SW 1271 (cell line): ENCODE results near the gene DIAPH3.

ENCODE experiments used
- DNase-seq, 2 experiments: peaks; one replicate each; lab custom pipeline; 2025; lab: John Stamatoyannopoulos, UW

Gene DIAPH3

GRCh38 chr13:59954601-59955000 lies 209.1 kb downstream of the DIAPH3 start:
- no peak for DNase-seq

GRCh38 chr13:59951011-59951410 lies 212.7 kb downstream of the DIAPH3 start:
- DNase-seq, result no peak

- no peak for DNase-seq
These were observed 213.5 kb downstream of the DIAPH3 start for GRCh38 chr13:59950266-59950665.

- no peak for DNase-seq
These were observed 215.0 kb downstream of the DIAPH3 start for GRCh38 chr13:59948686-59949085.

- DNase-seq, result no peak
These were observed 216.8 kb downstream of the DIAPH3 start for GRCh38 chr13:59946944-59947343.

GRCh38 chr13:59931621-59932020 lies 232.1 kb downstream of the DIAPH3 start:
- no peak for DNase-seq

GRCh38 chr13:59924256-59924655 lies 239.5 kb downstream of the DIAPH3 start:
- no peak for DNase-seq

- no peak for DNase-seq
These were observed 248.5 kb downstream of the DIAPH3 start for GRCh38 chr13:59915252-59915651.

- no peak for DNase-seq
These were observed 249.2 kb downstream of the DIAPH3 start for GRCh38 chr13:59914556-59914955.

- DNase-seq, result peak in 1 of 2 experiments; percentile 31
These were observed 257.2 kb downstream of the DIAPH3 start for GRCh38 chr13:59906413-59907049.

GRCh38 chr13:59901191-59901590 lies 262.5 kb downstream of the DIAPH3 start:
- DNase-seq, result no peak

GRCh38 chr13:59898066-59898465 lies 265.7 kb downstream of the DIAPH3 start:
- DNase-seq, result no peak

GRCh38 chr13:59893266-59893665 lies 270.5 kb downstream of the DIAPH3 start:
- no peak for DNase-seq

- no peak for DNase-seq
These were observed 272.7 kb downstream of the DIAPH3 start for GRCh38 chr13:59891053-59891452.

- no peak for DNase-seq
These were observed 273.7 kb downstream of the DIAPH3 start for GRCh38 chr13:59890054-59890453.

- no peak for DNase-seq
These were observed 275.3 kb downstream of the DIAPH3 start for GRCh38 chr13:59888408-59888807.

GRCh38 chr13:59885076-59885475 lies 278.7 kb downstream of the DIAPH3 start:
- no peak for DNase-seq

GRCh38 chr13:59883885-59884284 lies 279.8 kb downstream of the DIAPH3 start:
- DNase-seq, result no peak

- DNase-seq, result no peak
These were observed 283.3 kb downstream of the DIAPH3 start for GRCh38 chr13:59880468-59880867.

GRCh38 chr13:59879281-59879680 lies 284.4 kb downstream of the DIAPH3 start:
- DNase-seq, result no peak

GRCh38 chr13:59877933-59878332 lies 285.8 kb downstream of the DIAPH3 start:
- DNase-seq, result no peak

- no peak for DNase-seq
These were observed 288.8 kb downstream of the DIAPH3 start for GRCh38 chr13:59874973-59875372.

- DNase-seq, result no peak
These were observed 289.9 kb downstream of the DIAPH3 start for GRCh38 chr13:59873856-59874255.

- no peak for DNase-seq
These were observed 290.4 kb downstream of the DIAPH3 start for GRCh38 chr13:59873309-59873708.
